CD4-positive, alpha-beta T cell treated with Interleukin-4 for 1 hour (primary cell): ENCODE measurements around the gene TESPA1.
A peak's percentile ranks its signal among the peaks of the same experiment; 100 is the strongest.
"Not testable (repeated sequence)": the region's sequence is repeated elsewhere in the genome, so short reads cannot be mapped to it uniquely, and the experiment has no call there.

Experiments
- DNase-seq, 2 donors: peaks; one replicate each; pipeline ENCODE4 v3.0.0-alpha.2; 2020 to 2022

Gene TESPA1

GRCh38 chr12:54984658-54985376 lies at the start of gene TESPA1:
Gene TESPA1 (minus strand): TSS chr12:54984762. CDS start chr12:54974562, 10,200 bp downstream.
- peak; percentile 90 to 91 for DNase-seq

- no peak for DNase-seq
Measured at GRCh38 chr12:55034218-55034617, 49.7 kb upstream of the TESPA1 start.

GRCh38 chr12:55025508-55025907 lies 40.9 kb upstream of the TESPA1 start:
- no peak for DNase-seq

GRCh38 chr12:55024575-55024974 lies 40.0 kb upstream of the TESPA1 start:
- no peak for DNase-seq

GRCh38 chr12:55019784-55020183 lies 35.2 kb upstream of the TESPA1 start, which contains the start of gene NEUROD4:
Gene NEUROD4 (plus strand): TSS chr12:55019974. CDS start chr12:55026440, 6,466 bp downstream.
- DNase-seq: peak in 1 of 2 donors; percentile 32

GRCh38 chr12:55017416-55017925 lies 32.9 kb upstream of the TESPA1 start:
- no peak for DNase-seq

- DNase-seq: no peak
Measured at GRCh38 chr12:55008944-55009585, 24.5 kb upstream of the TESPA1 start.

- no peak for DNase-seq
Measured at GRCh38 chr12:55002355-55002754, 17.8 kb upstream of the TESPA1 start.

GRCh38 chr12:55001198-55001868 lies 16.8 kb upstream of the TESPA1 start:
- no peak for DNase-seq

- no peak for DNase-seq
Measured at GRCh38 chr12:54998958-54999510, 14.5 kb upstream of the TESPA1 start.

GRCh38 chr12:54997929-54998522 lies 13.5 kb upstream of the TESPA1 start:
- no peak for DNase-seq

GRCh38 chr12:54996205-54996604 lies 11.6 kb upstream of the TESPA1 start:
- no peak for DNase-seq

- peak; percentile 69 to 84 for DNase-seq
Measured at GRCh38 chr12:54993181-54993835, 8.7 kb upstream of the TESPA1 start.

GRCh38 chr12:54991991-54992375 lies 7.4 kb upstream of the TESPA1 start:
- DNase-seq: no peak

GRCh38 chr12:54991161-54991990 lies 6.8 kb upstream of the TESPA1 start:
- peak in 1 of 2 donors; percentile 63 for DNase-seq

GRCh38 chr12:54989829-54990228 lies 5.3 kb upstream of the TESPA1 start:
- DNase-seq: no peak

GRCh38 chr12:54988402-54989054 lies 4.0 kb upstream of the TESPA1 start:
- no peak for DNase-seq

GRCh38 chr12:54987611-54988231 lies 3.2 kb upstream of the TESPA1 start:
- DNase-seq: no peak

- DNase-seq: not testable (repeated sequence)
Measured at GRCh38 chr12:54986773-54987172, 2.2 kb upstream of the TESPA1 start.

GRCh38 chr12:54983536-54984101 lies 943 bp downstream of the TESPA1 start:
- peak in 1 of 2 donors; percentile 73 for DNase-seq
